Measurements from ENCODE around the gene TMEM60. TPM values are rescaled to one million over a fixed set of nuclear protein-coding genes. Genes with fewer than 3 reads are reported as not detected.

The TMEM60 gene
- polyA plus RNA-seq, 6 donors from 2014 or later: 12.4 to 53.5 (median 29.6) TPM

GRCh38 chr7:77802557-77803405 lies 4.5 kb upstream of the TMEM60 start:
- Mint-ChIP-seq H3K4me1 (peaks cover 59 to 81% (median 70%) of the 10 kb centered on the region in 3 donors), H3K4me3 (peak overlapping the region; percentile 43 to 92 (median 58)), H3K27me3 (no peaks in the 10 kb centered on the region), H3K9me3 (peaks cover 0 to 27% (median 13%) of the 10 kb centered on the region in 7 donors), H3K27ac (peak overlapping the region; percentile 59 to 91 (median 73)), H3K36me3 (peaks cover 18 to 25% of the 10 kb centered on the region in 2 donors)
- DNase-seq (no peak), ATAC-seq (ENCODE audit: low read depth in 2 of 2) (no peak)

- peaks cover 2 to 10% of the 10 kb centered on the region in 2 donors for H3K36me3 Mint-ChIP-seq
- ATAC-seq (ENCODE audit: low read depth in 2 of 2): no peak
- H3K4me1 Mint-ChIP-seq: peaks cover 73 to 89% (median 88%) of the 10 kb centered on the region in 3 donors
- peaks cover 0 to 7% (median 3%) of the 10 kb centered on the region in 7 donors for H3K9me3 Mint-ChIP-seq
- no peaks in the 10 kb centered on the region for H3K27me3 Mint-ChIP-seq
- peak overlapping the region in 5 of 6 donors; percentile 2 to 97 (median 94) for H3K27ac Mint-ChIP-seq
- no peak for DNase-seq
- H3K4me3 Mint-ChIP-seq: peak overlapping the region in 7 of 8 donors; percentile 88 to 100 (median 94)
Measured at GRCh38 chr7:77800730-77801129, 2.5 kb upstream of the TMEM60 start.

- DNase-seq: no peak
Measured at GRCh38 chr7:77800158-77800557, 1.9 kb upstream of the TMEM60 start.

GRCh38 chr7:77799078-77799964 lies 1.1 kb upstream of the TMEM60 start:
- ATAC-seq (ENCODE audit: low read depth in 2 of 2): no peak
- H3K4me3 Mint-ChIP-seq: peak overlapping the region; percentile 88 to 100 (median 96)

More at GRCh38 chr7:77800158-77800557, 1.9 kb upstream of the TMEM60 start:
- Mint-ChIP-seq H3K27ac (peak overlapping the region; percentile 59 to 97 (median 88)), H3K4me1 (peaks cover 69 to 88% (median 88%) of the 10 kb centered on the region in 3 donors), H3K36me3 (peaks cover 0 to 5% of the 10 kb centered on the region in 2 donors), H3K4me3 (peak overlapping the region; percentile 88 to 100 (median 96)), H3K27me3 (no peaks in the 10 kb centered on the region), H3K9me3 (peaks cover 0 to 3% (median 0%) of the 10 kb centered on the region in 7 donors)
- no peak for ATAC-seq (ENCODE audit: low read depth in 2 of 2)

GRCh38 chr7:77797734-77798393 lies 370 bp downstream of the TMEM60 start:
- peaks cover 0 to 9% of the 10 kb centered on the region in 2 donors for H3K36me3 Mint-ChIP-seq
- ATAC-seq (ENCODE audit: low read depth in 2 of 2): peak; percentile 23 to 26
- no peak for DNase-seq
- H3K27me3 Mint-ChIP-seq: no peaks in the 10 kb centered on the region
- H3K9me3 Mint-ChIP-seq: no peaks in the 10 kb centered on the region
- H3K27ac Mint-ChIP-seq: peak overlapping the region; percentile 93 to 98 (median 96)
- peak overlapping the region; percentile 88 to 100 (median 96) for H3K4me3 Mint-ChIP-seq
- peaks cover 52 to 81% (median 80%) of the 10 kb centered on the region in 3 donors for H3K4me1 Mint-ChIP-seq

More at GRCh38 chr7:77799078-77799964, 1.1 kb upstream of the TMEM60 start:
- H3K9me3 Mint-ChIP-seq: peaks cover 0 to under 1% (median 0%) of the 10 kb centered on the region in 7 donors
- H3K27ac Mint-ChIP-seq: peak overlapping the region; percentile 79 to 98 (median 96)
- peak; percentile 33 for DNase-seq
- peaks cover 67 to 89% (median 88%) of the 10 kb centered on the region in 3 donors for H3K4me1 Mint-ChIP-seq
- H3K36me3 Mint-ChIP-seq: peaks cover 0 to 5% of the 10 kb centered on the region in 2 donors
- no peaks in the 10 kb centered on the region for H3K27me3 Mint-ChIP-seq

- H3K4me3 Mint-ChIP-seq: peak overlapping the region; percentile 88 to 100 (median 96)
- ATAC-seq (ENCODE audit: low read depth in 2 of 2) (no peak), DNase-seq (no peak)
- H3K36me3 Mint-ChIP-seq: peaks cover 0 to 9% of the 10 kb centered on the region in 2 donors
- peak overlapping the region in 3 of 6 donors; percentile 94 to 97 (median 97) for H3K27ac Mint-ChIP-seq
- peaks cover 45 to 75% (median 71%) of the 10 kb centered on the region in 3 donors for H3K4me1 Mint-ChIP-seq
- H3K27me3 Mint-ChIP-seq: no peaks in the 10 kb centered on the region
- no peaks in the 10 kb centered on the region for H3K9me3 Mint-ChIP-seq
Measured at GRCh38 chr7:77796960-77797359, 1.3 kb downstream of the TMEM60 start.

- H3K36me3 Mint-ChIP-seq: peaks cover 0 to 9% of the 10 kb centered on the region in 2 donors
- no peaks in the 10 kb centered on the region for H3K9me3 Mint-ChIP-seq
- no peak for DNase-seq
- ATAC-seq (ENCODE audit: low read depth in 2 of 2): no peak
- H3K27ac Mint-ChIP-seq: peak overlapping the region in 3 of 6 donors; percentile 38 to 94 (median 85)
- no peaks in the 10 kb centered on the region for H3K27me3 Mint-ChIP-seq
- peak overlapping the region in 6 of 8 donors; percentile 53 to 100 (median 93) for H3K4me3 Mint-ChIP-seq
- H3K4me1 Mint-ChIP-seq: peaks cover 40 to 67% (median 62%) of the 10 kb centered on the region in 3 donors
Measured at GRCh38 chr7:77796109-77796508, 2.1 kb downstream of the TMEM60 start.

- peaks cover 24 to 50% (median 43%) of the 10 kb centered on the region in 3 donors for H3K4me1 Mint-ChIP-seq
- ATAC-seq (ENCODE audit: low read depth in 2 of 2): no peak
- H3K27me3 Mint-ChIP-seq: no peaks in the 10 kb centered on the region
- no peak for DNase-seq
- no peaks in the 10 kb centered on the region for H3K9me3 Mint-ChIP-seq
- peaks cover 0 to 9% of the 10 kb centered on the region in 2 donors for H3K36me3 Mint-ChIP-seq
- no peak overlapping the region for H3K27ac Mint-ChIP-seq
- peak overlapping the region in 2 of 8 donors; percentile 42 to 69 for H3K4me3 Mint-ChIP-seq
Measured at GRCh38 chr7:77794000-77794399, 4.2 kb downstream of the TMEM60 start.

- ATAC-seq (ENCODE audit: low read depth in 2 of 2) (no peak), DNase-seq (no peak)
- Mint-ChIP-seq H3K4me3 (no peak overlapping the region), H3K36me3 (peaks cover 0 to 9% of the 10 kb centered on the region in 2 donors), H3K27ac (peak overlapping the region in 1 of 6 donors; percentile 18), H3K27me3 (no peaks in the 10 kb centered on the region), H3K4me1 (peaks cover 15 to 38% (median 37%) of the 10 kb centered on the region in 3 donors), H3K9me3 (no peaks in the 10 kb centered on the region)
Measured at GRCh38 chr7:77791956-77792355, 6.3 kb downstream of the TMEM60 start.

GRCh38 chr7:77791336-77791735 lies 6.9 kb downstream of the TMEM60 start:
- Mint-ChIP-seq H3K4me3 (no peak overlapping the region), H3K9me3 (no peaks in the 10 kb centered on the region), H3K27me3 (no peaks in the 10 kb centered on the region), H3K4me1 (peaks cover 11 to 32% (median 31%) of the 10 kb centered on the region in 3 donors), H3K36me3 (peaks cover 0 to 9% of the 10 kb centered on the region in 2 donors), H3K27ac (peak overlapping the region in 2 of 6 donors; percentile 18 to 49)
- DNase-seq (no peak), ATAC-seq (ENCODE audit: low read depth in 2 of 2) (no peak)

GRCh38 chr7:77788327-77788902 lies 9.8 kb downstream of the TMEM60 start:
- Mint-ChIP-seq H3K4me3 (no peak overlapping the region), H3K9me3 (peaks cover 0 to 7% (median 0%) of the 10 kb centered on the region in 7 donors), H3K27ac (peak overlapping the region in 3 of 6 donors; percentile 9 to 16 (median 14)), H3K4me1 (peaks cover 8 to 15% (median 9%) of the 10 kb centered on the region in 3 donors), H3K36me3 (peaks cover 7 to 15% of the 10 kb centered on the region in 2 donors), H3K27me3 (no peaks in the 10 kb centered on the region)
- no peak for ATAC-seq (ENCODE audit: low read depth in 2 of 2)
- no peak for DNase-seq

- no peak for ATAC-seq (ENCODE audit: low read depth in 2 of 2)
- peaks cover 0 to 7% (median 0%) of the 10 kb centered on the region in 7 donors for H3K9me3 Mint-ChIP-seq
Measured at GRCh38 chr7:77786741-77787140, 11.5 kb downstream of the TMEM60 start.

More at GRCh38 chr7:77786741-77787140, 11.5 kb downstream of the TMEM60 start:
- Mint-ChIP-seq H3K4me3 (no peak overlapping the region), H3K36me3 (peaks cover 7 to 20% of the 10 kb centered on the region in 2 donors), H3K27ac (peak overlapping the region in 2 of 6 donors; percentile 33), H3K27me3 (no peaks in the 10 kb centered on the region), H3K4me1 (peaks cover 5 to 15% (median 8%) of the 10 kb centered on the region in 3 donors)
- DNase-seq: no peak

All from naive B cell (primary cell).